ENCODE data around the gene PTH2R. TPM values are rescaled to one million over a fixed set of nuclear protein-coding genes. Genes with fewer than 3 reads are reported as not detected.

Gene PTH2R
- total and polyA plus RNA-seq, 9 of the 15 experiments (the other 6 are each of a cell fraction or from before 2014, with no cell fraction given), result 2.7 to 8.8 (median 4.2) TPM

GRCh38 chr2:208466151-208466919 is 59.7 kb downstream of the PTH2R start:
- intact Hi-C loops (cut with micrococcal nuclease), result loop anchor here (1.0 to 5.0 kb wide), 4 partner anchors 105 to 866 kb away; no protein-coding TSS in a partner anchor
- POLR2A ChIA-PET, result no interaction called here
- TF ChIP-seq RBBP5 (IDR thresholded peaks at IDR 0.05; ENCODE audit: borderline replicate concordance, insufficient read depth, low read length, poor library complexity, severe bottlenecking) (no peak), ARNT (IDR thresholded peaks at IDR 0.05) (no peak), REST (IDR thresholded peaks at IDR 0.05; ENCODE audit: borderline replicate concordance) (peak; percentile 78), REST (CRISPR knock-in tag; IDR thresholded peaks at IDR 0.05; ENCODE audit: low read depth) (no peak), ELK1 (CRISPR knock-in tag; IDR thresholded peaks at IDR 0.05) (no peak), ZNF143 (CRISPR knock-in tag; IDR thresholded peaks at IDR 0.05) (no peak), ZNF232 (CRISPR knock-in tag; IDR thresholded peaks at IDR 0.05) (no peak), ZNF354B (CRISPR knock-in tag; IDR thresholded peaks at IDR 0.05) (no peak), MAFF (IDR thresholded peaks at IDR 0.05; ENCODE audit: low read length) (no peak), ZNF324 (CRISPR knock-in tag; IDR thresholded peaks at IDR 0.05) (no peak), ETS2 (tag; IDR thresholded peaks at IDR 0.05; ENCODE audit: borderline replicate concordance, poor library complexity, severe bottlenecking) (no peak), SMC3 (conservative IDR thresholded peaks at IDR 0.05; ENCODE audit: insufficient read depth, low read depth, low read length) (peak; percentile 66)

More at GRCh38 chr2:208466151-208466919, 59.7 kb downstream of the PTH2R start:
- no peak overlapping the region for H2AFZ ChIP-seq (ENCODE audit: low read depth, low read length)
- CTCF ChIA-PET (ENCODE audit: low intra/inter-chr PET ratio), result interaction anchor here (0.8 to 1.9 kb wide), 2 partner anchors 742 to 865 kb away, joined by 3 to 9 read pairs; no protein-coding TSS in a partner anchor
- no peak overlapping the region for H3K4me3 ChIP-seq
- H3K79me2 ChIP-seq (ENCODE audit: control insufficient read depth, insufficient read depth, low read length), result no peaks in the 10 kb centered on the region
- H3K27ac ChIP-seq (ENCODE audit: extremely low read depth, low read depth, low read length), result no peak overlapping the region
- in situ Hi-C loops (cut with MboI), result loop anchor here (5.0 kb wide), 1 partner anchor 611 kb away; no protein-coding TSS in a partner anchor
- no peaks in the 10 kb centered on the region for H3K9me1 ChIP-seq (ENCODE audit: control insufficient read depth, insufficient read depth, low read length)
- FAIRE-seq (peak; percentile 95), DNase-seq (ENCODE audit: extremely low read depth in 1 of 4, low spot score in 3 of 4) (peak; percentile 33 to 74 (median 44)), ATAC-seq (peak; percentile 93)
- H3K9ac ChIP-seq (ENCODE audit: insufficient read depth in 1 of 2, low read depth in 2 of 2, low read length in 2 of 2), result no peak overlapping the region
- no peaks in the 10 kb centered on the region for H4K20me1 ChIP-seq (replicated peaks; ENCODE audit: control insufficient read depth, insufficient read depth, low read length)
- WGBS (ENCODE audit: insufficient coverage, low coverage, missing lambda C conversion rate), result 49% methylated on average over 5 of the region's 6 CpGs
- no peaks in the 10 kb centered on the region for H3K27me3 ChIP-seq (ENCODE audit: control insufficient read depth in 2 of 2, insufficient read depth in 2 of 2, low read length in 2 of 2)
- H3K36me3 ChIP-seq (ENCODE audit: control insufficient read depth, insufficient read depth, low read length), result no peaks in the 10 kb centered on the region
- H3K4me1 ChIP-seq (replicated peaks in 1 of 2; ENCODE audit: control insufficient read depth in 2 of 2, insufficient read depth in 2 of 2, low read length in 2 of 2), result no peaks in the 10 kb centered on the region
- H3K4me2 ChIP-seq (ENCODE audit: insufficient read depth, low read length), result no peak overlapping the region
- no peaks in the 10 kb centered on the region for H3K9me3 ChIP-seq (replicated peaks; ENCODE audit: control insufficient read depth, insufficient read depth, low read depth, low read length)
- BruUV-seq (replicated peaks), result no TSS peak
